ENCODE results near the gene RPL28.
"Not testable (repeated sequence)": the region's sequence is repeated elsewhere in the genome, so short reads cannot be mapped to it uniquely, and the experiment has no call there.

The RPL28 gene

GRCh38 chr19:55398200-55398925 lies 12.6 kb downstream of the RPL28 start:
- DNase-seq, result no peak

- DNase-seq, result peak; percentile 3
Observed at GRCh38 chr19:55400281-55401087, 14.8 kb downstream of the RPL28 start.

GRCh38 chr19:55401390-55401789 lies 15.7 kb downstream of the RPL28 start:
- DNase-seq, result not testable (repeated sequence)

- DNase-seq, result no peak
Observed at GRCh38 chr19:55402509-55402908, 16.8 kb downstream of the RPL28 start.

- no peak for DNase-seq
Observed at GRCh38 chr19:55405638-55406037, 19.9 kb downstream of the RPL28 start.

GRCh38 chr19:55406091-55406825 lies 20.5 kb downstream of the RPL28 start:
- DNase-seq, result no peak

GRCh38 chr19:55406826-55407549 lies 21.3 kb downstream of the RPL28 start:
- peak; percentile 70 for DNase-seq

GRCh38 chr19:55407550-55407799 lies 21.7 kb downstream of the RPL28 start, which contains the start of gene UBE2S:
TSS of gene UBE2S (minus strand) at chr19:55407788. CDS start at chr19:55407589, 199 bp downstream.
- DNase-seq, result not testable (repeated sequence)

GRCh38 chr19:55407800-55408532 lies 22.2 kb downstream of the RPL28 start:
- peak; percentile 100 for DNase-seq

- DNase-seq, result no peak
Observed at GRCh38 chr19:55408533-55408872, 22.8 kb downstream of the RPL28 start.

GRCh38 chr19:55409179-55409578 lies 23.4 kb downstream of the RPL28 start:
- not testable (repeated sequence) for DNase-seq

GRCh38 chr19:55410168-55410567 lies 24.4 kb downstream of the RPL28 start:
- no peak for DNase-seq

- DNase-seq, result peak; percentile 88
Observed at GRCh38 chr19:55418185-55418584, 32.5 kb downstream of the RPL28 start.

- no peak for DNase-seq
Observed at GRCh38 chr19:55419103-55419502, 33.4 kb downstream of the RPL28 start.

GRCh38 chr19:55419624-55420236 lies 34.0 kb downstream of the RPL28 start:
- no peak for DNase-seq

GRCh38 chr19:55421281-55421680 lies 35.5 kb downstream of the RPL28 start:
- DNase-seq, result peak; percentile 51

- DNase-seq, result no peak
Observed at GRCh38 chr19:55423225-55424005, 37.7 kb downstream of the RPL28 start.

GRCh38 chr19:55424518-55424917 lies 38.8 kb downstream of the RPL28 start:
- DNase-seq, result no peak

GRCh38 chr19:55426042-55426441 lies 40.3 kb downstream of the RPL28 start:
- no peak for DNase-seq

- no peak for DNase-seq
Observed at GRCh38 chr19:55431183-55431582, 45.5 kb downstream of the RPL28 start.

Data from hematopoietic multipotent progenitor cell treated with erythropoietin and hydrocortisone succinate and interleukin-3 and kit ligand, for 6 days (in vitro differentiated cells).